ENCODE data around the gene PPT1.

The PPT1 gene

GRCh38 chr1:40094466-40095110 lies 2.5 kb downstream of the PPT1 start:
- no peaks in the 10 kb centered on the region for H3K9me2 ChIP-seq (replicated peaks; ENCODE audit: insufficient read depth, low read length)
- H2AFZ ChIP-seq (ENCODE audit: low read length), result no peak overlapping the region
- no peaks in the 10 kb centered on the region for H3K9me3 ChIP-seq (replicated peaks; ENCODE audit: insufficient read depth, low read length)
- H3F3A ChIP-seq (ENCODE audit: insufficient read depth, low read length), result no peaks in the 10 kb centered on the region
- no peaks in the 10 kb centered on the region for H4K20me1 ChIP-seq (ENCODE audit: insufficient read depth, low read length)
- no peak overlapping the region for H3K4me3 ChIP-seq (ENCODE audit: low read length)
- TF ChIP-seq CTCF (IDR thresholded peaks at IDR 0.05; ENCODE audit: low read length) (no peak), EZH2 (optimal IDR thresholded peaks at IDR 0.05; ENCODE audit: low read depth, low read length) (no peak), EZH2phosphoT487 (IDR thresholded peaks at IDR 0.05; ENCODE audit: low read length) (no peak)
- H3K4me1 ChIP-seq (ENCODE audit: low read length), result peaks cover 9% of the 10 kb centered on the region
- H3K27ac ChIP-seq (ENCODE audit: low read length), result no peak overlapping the region
- H3K79me2 ChIP-seq (ENCODE audit: low read length), result peaks cover 40% of the 10 kb centered on the region
- no peaks in the 10 kb centered on the region for H3K36me3 ChIP-seq (replicated peaks; ENCODE audit: insufficient read depth, low read length)
- no peak overlapping the region for H3K4me2 ChIP-seq (ENCODE audit: low read depth, low read length)
- no peak overlapping the region for H3K9ac ChIP-seq (ENCODE audit: low read length)
- no peak for DNase-seq
- no peaks in the 10 kb centered on the region for H3K27me3 ChIP-seq (replicated peaks; ENCODE audit: insufficient read depth, low read length)

- Histone ChIP-seq H3K4me3 (ENCODE audit: low read length) (no peak overlapping the region), H3K27me3 (replicated peaks; ENCODE audit: insufficient read depth, low read length) (no peaks in the 10 kb centered on the region), H3K9ac (ENCODE audit: low read length) (no peak overlapping the region), H3K36me3 (replicated peaks; ENCODE audit: insufficient read depth, low read length) (no peaks in the 10 kb centered on the region), H3K9me2 (replicated peaks; ENCODE audit: insufficient read depth, low read length) (no peaks in the 10 kb centered on the region), H3K79me2 (ENCODE audit: low read length) (peaks cover 40% of the 10 kb centered on the region), H3K4me2 (ENCODE audit: low read depth, low read length) (no peak overlapping the region), H4K20me1 (ENCODE audit: insufficient read depth, low read length) (no peaks in the 10 kb centered on the region), H3K4me1 (ENCODE audit: low read length) (peaks cover 9% of the 10 kb centered on the region), H3F3A (ENCODE audit: insufficient read depth, low read length) (no peaks in the 10 kb centered on the region), H2AFZ (ENCODE audit: low read length) (no peak overlapping the region), H3K9me3 (replicated peaks; ENCODE audit: insufficient read depth, low read length) (no peaks in the 10 kb centered on the region), H3K27ac (ENCODE audit: low read length) (no peak overlapping the region)
- no peak for DNase-seq
- TF ChIP-seq EZH2phosphoT487 (IDR thresholded peaks at IDR 0.05; ENCODE audit: low read length), result no peak
- no peak for TF ChIP-seq CTCF (IDR thresholded peaks at IDR 0.05; ENCODE audit: low read length)
- TF ChIP-seq EZH2 (optimal IDR thresholded peaks at IDR 0.05; ENCODE audit: low read depth, low read length), result no peak
Observed at GRCh38 chr1:40092706-40093639, 4.1 kb downstream of the PPT1 start.

GRCh38 chr1:40092241-40092640 lies 4.8 kb downstream of the PPT1 start:
- no peak overlapping the region for H2AFZ ChIP-seq (ENCODE audit: low read length)
- H3K4me2 ChIP-seq (ENCODE audit: low read depth, low read length), result no peak overlapping the region
- peaks cover 4% of the 10 kb centered on the region for H3K4me1 ChIP-seq (ENCODE audit: low read length)
- TF ChIP-seq CTCF (IDR thresholded peaks at IDR 0.05; ENCODE audit: low read length) (no peak), EZH2phosphoT487 (IDR thresholded peaks at IDR 0.05; ENCODE audit: low read length) (no peak), EZH2 (optimal IDR thresholded peaks at IDR 0.05; ENCODE audit: low read depth, low read length) (no peak)
- H3K27ac ChIP-seq (ENCODE audit: low read length), result no peak overlapping the region
- no peaks in the 10 kb centered on the region for H4K20me1 ChIP-seq (ENCODE audit: insufficient read depth, low read length)
- H3K9ac ChIP-seq (ENCODE audit: low read length), result no peak overlapping the region
- no peaks in the 10 kb centered on the region for H3F3A ChIP-seq (ENCODE audit: insufficient read depth, low read length)
- no peaks in the 10 kb centered on the region for H3K9me2 ChIP-seq (replicated peaks; ENCODE audit: insufficient read depth, low read length)
- DNase-seq, result no peak
- peaks cover 40% of the 10 kb centered on the region for H3K79me2 ChIP-seq (ENCODE audit: low read length)
- H3K27me3 ChIP-seq (replicated peaks; ENCODE audit: insufficient read depth, low read length), result no peaks in the 10 kb centered on the region
- H3K4me3 ChIP-seq (ENCODE audit: low read length), result no peak overlapping the region
- no peaks in the 10 kb centered on the region for H3K9me3 ChIP-seq (replicated peaks; ENCODE audit: insufficient read depth, low read length)
- H3K36me3 ChIP-seq (replicated peaks; ENCODE audit: insufficient read depth, low read length), result no peaks in the 10 kb centered on the region
